Kidney epithelial cell (primary cell): ENCODE results near the gene RGS11. TPM values are rescaled to one million over a fixed set of nuclear protein-coding genes. Genes with fewer than 3 reads are reported as not detected.

ENCODE experiments used
- DNase-seq: peaks from one replicate; pipeline ENCODE4 v3.0.0-alpha.2; 2010; ENCODE audit warnings: low read depth
- H3K27me3 ChIP-seq: 2 replicates; pipeline ENCODE4 v1.6.0; 2011; ENCODE audit warnings: low read length; ENCODE audit not compliant: control insufficient read depth, insufficient read depth
- H3K36me3 ChIP-seq: 2 replicates; pipeline ENCODE4 v1.5.1; 2011; ENCODE audit warnings: low read length; ENCODE audit not compliant: control insufficient read depth, insufficient read depth
- H3K4me3 ChIP-seq: 2 replicates; pipeline ENCODE4 v1.5.1; 2011; ENCODE audit warnings: low read depth, mild to moderate bottlenecking, control low read depth, low read length
- total RNA-seq: library from RNA; depleted of rRNA; stranded (reverse); fragments of >200 nt; gene quantifications from 2 replicates; pipeline ENCODE4 v1.2.3, GENCODE V29; 2015
- TF ChIP-seq, protein P1 (sequence below): IDR thresholded peaks from 2 replicates; pipeline ENCODE4 v1.5.1; 2011; ENCODE audit warnings: mild to moderate bottlenecking, moderate library complexity, low read length, control low read depth, inconsistent platforms; ENCODE audit not compliant: insufficient read depth, poor library complexity, severe bottlenecking

RGS11 gene
- total RNA-seq, 1 donor from 2014 or later = not detected

GRCh38 chr16:320206-320605 lies 44.5 kb upstream of the RGS11 start:
- no peak for DNase-seq
- TF ChIP-seq, protein P1, sequence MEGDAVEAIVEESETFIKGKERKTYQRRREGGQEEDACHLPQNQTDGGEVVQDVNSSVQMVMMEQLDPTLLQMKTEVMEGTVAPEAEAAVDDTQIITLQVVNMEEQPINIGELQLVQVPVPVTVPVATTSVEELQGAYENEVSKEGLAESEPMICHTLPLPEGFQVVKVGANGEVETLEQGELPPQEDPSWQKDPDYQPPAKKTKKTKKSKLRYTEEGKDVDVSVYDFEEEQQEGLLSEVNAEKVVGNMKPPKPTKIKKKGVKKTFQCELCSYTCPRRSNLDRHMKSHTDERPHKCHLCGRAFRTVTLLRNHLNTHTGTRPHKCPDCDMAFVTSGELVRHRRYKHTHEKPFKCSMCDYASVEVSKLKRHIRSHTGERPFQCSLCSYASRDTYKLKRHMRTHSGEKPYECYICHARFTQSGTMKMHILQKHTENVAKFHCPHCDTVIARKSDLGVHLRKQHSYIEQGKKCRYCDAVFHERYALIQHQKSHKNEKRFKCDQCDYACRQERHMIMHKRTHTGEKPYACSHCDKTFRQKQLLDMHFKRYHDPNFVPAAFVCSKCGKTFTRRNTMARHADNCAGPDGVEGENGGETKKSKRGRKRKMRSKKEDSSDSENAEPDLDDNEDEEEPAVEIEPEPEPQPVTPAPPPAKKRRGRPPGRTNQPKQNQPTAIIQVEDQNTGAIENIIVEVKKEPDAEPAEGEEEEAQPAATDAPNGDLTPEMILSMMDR = no peak
- H3K36me3 ChIP-seq = no peaks in the 10 kb centered on the region
- H3K27me3 ChIP-seq = no peaks in the 10 kb centered on the region
- no peak overlapping the region for H3K4me3 ChIP-seq

DNA sequence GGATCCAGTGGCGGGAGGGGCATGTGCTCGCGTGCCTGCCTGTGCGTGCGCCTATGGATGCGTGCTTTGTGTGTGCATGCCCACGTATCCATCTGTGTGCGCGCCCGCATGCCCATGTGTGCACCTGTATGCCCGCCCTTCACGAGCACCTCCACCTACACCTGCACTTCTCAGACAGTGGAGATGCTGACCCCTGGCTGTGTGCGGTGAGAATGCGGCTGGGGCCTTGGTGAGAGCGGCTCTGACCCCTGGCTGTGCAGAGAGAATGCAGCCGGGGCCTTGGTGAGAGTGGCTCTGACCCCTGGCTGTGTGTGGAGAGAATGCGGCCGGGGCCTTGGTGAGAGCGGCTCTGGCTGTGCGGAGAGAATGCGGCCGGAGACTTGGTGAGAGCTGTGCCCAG lies 42.9 kb upstream of the RGS11 start:
- no peaks in the 10 kb centered on the region for H3K27me3 ChIP-seq
- TF ChIP-seq, protein P1 = peak; percentile 35
- H3K4me3 ChIP-seq = no peak overlapping the region
- no peak for DNase-seq
- no peaks in the 10 kb centered on the region for H3K36me3 ChIP-seq

GRCh38 chr16:317583-317982 lies 41.8 kb upstream of the RGS11 start:
- no peak for DNase-seq
- Histone ChIP-seq H3K36me3 (no peaks in the 10 kb centered on the region), H3K27me3 (no peaks in the 10 kb centered on the region), H3K4me3 (no peak overlapping the region)
- TF ChIP-seq, protein P1 = no peak

DNA sequence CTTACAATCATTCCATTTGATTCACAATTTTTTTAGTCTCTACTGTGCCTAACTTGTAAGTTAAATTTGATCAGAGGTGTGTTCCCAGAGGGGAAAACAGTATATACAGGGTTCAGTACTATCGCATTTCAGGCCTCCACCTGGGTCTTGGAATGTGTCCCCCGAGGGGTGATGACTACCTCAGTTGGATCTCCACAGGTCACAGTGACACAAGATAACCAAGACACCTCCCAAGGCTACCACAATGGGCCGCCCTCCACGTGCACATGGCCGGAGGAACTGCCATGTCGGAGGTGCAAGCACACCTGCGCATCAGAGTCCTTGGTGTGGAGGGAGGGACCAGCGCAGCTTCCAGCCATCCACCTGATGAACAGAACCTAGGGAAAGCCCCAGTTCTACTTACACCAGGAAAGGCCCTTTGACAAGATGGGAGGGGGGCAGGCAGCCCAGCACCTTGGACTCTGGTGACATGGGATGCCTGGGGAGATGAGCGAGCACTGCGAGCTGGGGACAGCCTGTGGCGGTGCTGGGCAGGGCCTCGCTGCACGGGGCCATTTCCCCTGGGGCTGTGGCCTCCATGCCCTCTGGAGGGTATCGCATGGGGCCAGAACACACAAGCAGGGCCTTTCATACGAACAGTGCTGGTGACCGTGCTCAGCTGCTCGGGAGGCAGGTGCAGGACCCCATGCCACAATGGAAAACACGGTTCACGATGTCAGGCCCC lies 41.2 kb upstream of the RGS11 start:
- no peak overlapping the region for H3K4me3 ChIP-seq
- TF ChIP-seq, protein P1 = no peak
- no peaks in the 10 kb centered on the region for H3K27me3 ChIP-seq
- DNase-seq = no peak
- no peaks in the 10 kb centered on the region for H3K36me3 ChIP-seq

DNA sequence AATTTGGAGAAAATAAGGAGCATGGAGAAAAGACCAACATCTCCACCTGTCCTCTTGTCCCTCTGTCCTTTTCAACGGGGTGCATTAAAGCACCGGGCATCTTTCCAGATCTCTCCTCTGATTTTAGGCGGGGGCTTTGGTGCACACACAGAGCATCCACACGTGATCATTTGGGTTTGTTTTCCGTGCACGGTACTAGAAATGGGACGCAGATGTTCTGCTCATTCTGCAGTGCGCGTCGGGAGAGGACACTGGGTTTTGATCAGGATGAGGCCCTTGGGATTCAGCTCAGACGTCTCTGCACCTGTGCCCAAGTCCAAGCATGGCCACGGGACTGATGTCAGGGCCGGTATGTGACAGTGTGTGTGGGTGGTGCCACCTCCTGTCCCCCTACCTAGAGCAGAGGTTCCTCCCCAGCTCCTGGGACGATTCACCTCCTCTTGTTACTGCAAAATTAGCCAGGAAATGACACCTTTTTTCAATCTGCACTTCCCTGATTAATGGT lies 39.1 kb upstream of the RGS11 start:
- DNase-seq = no peak
- no peaks in the 10 kb centered on the region for H3K27me3 ChIP-seq
- no peaks in the 10 kb centered on the region for H3K36me3 ChIP-seq
- TF ChIP-seq, protein P1 = no peak
- H3K4me3 ChIP-seq = no peak overlapping the region

DNA sequence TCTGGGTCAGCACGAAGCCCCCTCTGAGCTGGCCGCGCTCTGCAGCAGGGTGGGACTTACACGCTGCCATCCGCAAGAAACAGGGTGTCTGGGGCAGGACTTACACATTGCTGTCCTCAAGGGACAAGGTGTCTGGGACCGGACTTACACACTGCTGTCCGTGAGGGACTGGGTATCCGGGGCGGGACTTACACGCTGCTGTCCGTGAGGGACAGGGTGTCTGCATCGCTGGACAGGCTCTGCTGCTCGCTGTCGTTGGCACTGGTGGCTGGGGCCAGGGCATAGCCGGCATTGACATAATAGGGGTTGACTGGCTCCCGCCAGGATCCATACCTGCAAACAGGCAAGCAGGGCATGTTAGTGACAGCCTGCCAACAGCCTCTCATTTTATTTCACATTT lies 38.6 kb upstream of the RGS11 start:
- Histone ChIP-seq H3K36me3 (no peaks in the 10 kb centered on the region), H3K4me3 (no peak overlapping the region), H3K27me3 (no peaks in the 10 kb centered on the region)
- DNase-seq = no peak
- TF ChIP-seq, protein P1 = no peak
